ENCODE measurements around the gene LRMDA.
"Not testable (repeated sequence)": the region's sequence is repeated elsewhere in the genome, so short reads cannot be mapped to it uniquely, and the experiment has no call there.

LRMDA gene

GRCh38 chr10:75599875-75600648 lies 168.6 kb downstream of the LRMDA start:
- Histone ChIP-seq H3K27me3 (ENCODE audit: control insufficient read depth, insufficient read depth, low read length) (no peaks in the 10 kb centered on the region), H3K27ac (no peak overlapping the region), H3K36me3 (ENCODE audit: control insufficient read depth, insufficient read depth, low read length) (no peaks in the 10 kb centered on the region), H3K4me3 (ENCODE audit: low read depth, low read length) (no peak overlapping the region), H3K4me2 (ENCODE audit: low read length) (peak overlapping the region; percentile 59), H3K9me3 (ENCODE audit: control insufficient read depth, low read length) (no peaks in the 10 kb centered on the region), H2AFZ (no peak overlapping the region), H3K9ac (no peak overlapping the region), H3K79me2 (no peaks in the 10 kb centered on the region), H3K4me1 (no peaks in the 10 kb centered on the region)
- TF ChIP-seq, protein P1, sequence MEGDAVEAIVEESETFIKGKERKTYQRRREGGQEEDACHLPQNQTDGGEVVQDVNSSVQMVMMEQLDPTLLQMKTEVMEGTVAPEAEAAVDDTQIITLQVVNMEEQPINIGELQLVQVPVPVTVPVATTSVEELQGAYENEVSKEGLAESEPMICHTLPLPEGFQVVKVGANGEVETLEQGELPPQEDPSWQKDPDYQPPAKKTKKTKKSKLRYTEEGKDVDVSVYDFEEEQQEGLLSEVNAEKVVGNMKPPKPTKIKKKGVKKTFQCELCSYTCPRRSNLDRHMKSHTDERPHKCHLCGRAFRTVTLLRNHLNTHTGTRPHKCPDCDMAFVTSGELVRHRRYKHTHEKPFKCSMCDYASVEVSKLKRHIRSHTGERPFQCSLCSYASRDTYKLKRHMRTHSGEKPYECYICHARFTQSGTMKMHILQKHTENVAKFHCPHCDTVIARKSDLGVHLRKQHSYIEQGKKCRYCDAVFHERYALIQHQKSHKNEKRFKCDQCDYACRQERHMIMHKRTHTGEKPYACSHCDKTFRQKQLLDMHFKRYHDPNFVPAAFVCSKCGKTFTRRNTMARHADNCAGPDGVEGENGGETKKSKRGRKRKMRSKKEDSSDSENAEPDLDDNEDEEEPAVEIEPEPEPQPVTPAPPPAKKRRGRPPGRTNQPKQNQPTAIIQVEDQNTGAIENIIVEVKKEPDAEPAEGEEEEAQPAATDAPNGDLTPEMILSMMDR (IDR thresholded peaks at IDR 0.05) = no peak

GRCh38 chr10:75600833-75601232 lies 169.4 kb downstream of the LRMDA start:
- H3K4me3 ChIP-seq (ENCODE audit: low read depth, low read length) = no peak overlapping the region
- no peak overlapping the region for H2AFZ ChIP-seq
- H3K4me2 ChIP-seq (ENCODE audit: low read length) = peak overlapping the region; percentile 29
- no peaks in the 10 kb centered on the region for H3K36me3 ChIP-seq (ENCODE audit: control insufficient read depth, insufficient read depth, low read length)
- no peaks in the 10 kb centered on the region for H3K9me3 ChIP-seq (ENCODE audit: control insufficient read depth, low read length)
- TF ChIP-seq, protein P1 (IDR thresholded peaks at IDR 0.05) = no peak
- no peak overlapping the region for H3K9ac ChIP-seq
- H3K79me2 ChIP-seq = no peaks in the 10 kb centered on the region
- no peak overlapping the region for H3K27ac ChIP-seq
- no peaks in the 10 kb centered on the region for H3K27me3 ChIP-seq (ENCODE audit: control insufficient read depth, insufficient read depth, low read length)
- no peaks in the 10 kb centered on the region for H3K4me1 ChIP-seq

DNA sequence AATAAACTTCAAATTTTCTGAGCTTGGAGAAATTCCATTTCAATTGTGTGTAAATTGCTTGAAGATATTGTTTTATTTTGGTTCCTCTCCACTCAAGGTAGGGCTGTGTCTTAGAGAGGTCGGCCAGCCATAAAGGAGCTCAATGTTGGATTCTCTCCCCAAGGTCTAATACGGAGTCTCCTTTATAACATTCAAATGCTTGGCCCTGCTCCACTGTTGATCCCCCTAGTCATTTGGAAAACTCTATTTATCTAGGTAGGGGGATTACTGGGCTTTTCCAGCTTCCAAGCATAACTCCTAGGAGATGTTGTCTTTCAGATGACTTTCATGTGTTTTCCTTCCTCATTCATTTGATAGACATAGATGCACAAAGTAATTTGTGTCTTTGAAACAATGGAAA lies 170.9 kb downstream of the LRMDA start:
- H3K27me3 ChIP-seq (ENCODE audit: control insufficient read depth, insufficient read depth, low read length) = no peaks in the 10 kb centered on the region
- H3K36me3 ChIP-seq (ENCODE audit: control insufficient read depth, insufficient read depth, low read length) = no peaks in the 10 kb centered on the region
- H3K27ac ChIP-seq = no peak overlapping the region
- H2AFZ ChIP-seq = no peak overlapping the region
- TF ChIP-seq, protein P1 (IDR thresholded peaks at IDR 0.05) = no peak
- no peak overlapping the region for H3K9ac ChIP-seq
- H3K4me1 ChIP-seq = no peaks in the 10 kb centered on the region
- H3K9me3 ChIP-seq (ENCODE audit: control insufficient read depth, low read length) = no peaks in the 10 kb centered on the region
- H3K4me3 ChIP-seq (ENCODE audit: low read depth, low read length) = no peak overlapping the region
- no peaks in the 10 kb centered on the region for H3K79me2 ChIP-seq
- no peak overlapping the region for H3K4me2 ChIP-seq (ENCODE audit: low read length)

DNA sequence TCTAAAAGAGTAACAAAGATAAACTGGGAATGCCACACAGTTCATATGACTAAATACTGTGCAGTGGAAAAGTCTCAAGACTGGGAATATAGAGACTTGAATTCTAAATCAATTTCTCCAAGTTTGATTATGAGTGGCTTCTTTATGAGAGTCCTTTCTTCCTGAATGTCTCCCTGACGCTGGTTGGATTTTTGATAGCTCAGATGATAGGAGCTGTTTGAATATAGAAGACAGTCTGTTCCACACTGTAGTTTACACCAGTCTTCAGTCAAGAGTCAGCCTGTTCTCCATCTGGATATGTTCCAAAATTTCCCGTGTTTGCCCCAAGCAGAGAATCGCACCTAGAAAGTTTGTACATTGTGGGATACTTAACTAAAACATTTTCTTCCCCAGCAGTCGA lies 173.7 kb downstream of the LRMDA start:
- no peak overlapping the region for H3K4me2 ChIP-seq (ENCODE audit: low read length)
- H3K27ac ChIP-seq = no peak overlapping the region
- H3K79me2 ChIP-seq = no peaks in the 10 kb centered on the region
- no peaks in the 10 kb centered on the region for H3K4me1 ChIP-seq
- H3K4me3 ChIP-seq (ENCODE audit: low read depth, low read length) = no peak overlapping the region
- H3K36me3 ChIP-seq (ENCODE audit: control insufficient read depth, insufficient read depth, low read length) = no peaks in the 10 kb centered on the region
- H3K9me3 ChIP-seq (ENCODE audit: control insufficient read depth, low read length) = no peaks in the 10 kb centered on the region
- no peaks in the 10 kb centered on the region for H3K27me3 ChIP-seq (ENCODE audit: control insufficient read depth, insufficient read depth, low read length)
- no peak overlapping the region for H3K9ac ChIP-seq
- H2AFZ ChIP-seq = no peak overlapping the region
- TF ChIP-seq, protein P1 (IDR thresholded peaks at IDR 0.05) = no peak

DNA sequence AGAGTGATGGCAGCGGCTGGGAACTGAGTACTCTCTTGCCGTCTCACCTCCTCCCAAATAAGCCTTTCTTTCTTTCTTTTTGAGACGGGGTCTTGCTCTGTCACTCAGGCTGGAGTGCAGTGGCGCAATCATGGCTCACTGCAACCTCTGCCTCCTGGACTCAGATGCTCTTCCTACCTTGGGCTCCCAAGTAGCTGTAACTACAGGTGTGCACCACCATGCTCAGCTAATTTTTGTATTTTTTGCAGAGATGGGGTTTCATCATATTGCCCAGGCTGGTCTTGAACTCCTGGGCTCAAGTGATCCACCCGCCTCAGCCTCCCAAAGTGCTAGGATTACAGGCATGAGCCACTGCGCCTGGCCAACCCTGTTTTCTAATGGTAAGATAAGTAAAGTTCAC lies 174.4 kb downstream of the LRMDA start:
- not testable (repeated sequence) for H3K27ac ChIP-seq; H3K9ac ChIP-seq; H3K36me3 ChIP-seq (ENCODE audit: control insufficient read depth, insufficient read depth, low read length); H3K4me1 ChIP-seq; H3K4me3 ChIP-seq (ENCODE audit: low read depth, low read length); H3K9me3 ChIP-seq (ENCODE audit: control insufficient read depth, low read length); H2AFZ ChIP-seq; H3K27me3 ChIP-seq (ENCODE audit: control insufficient read depth, insufficient read depth, low read length); H3K79me2 ChIP-seq; H3K4me2 ChIP-seq (ENCODE audit: low read length)

Data from parathyroid adenoma (tissue), 2 donors.